Trophoblast cell (in vitro differentiated cells and primary cell): ENCODE results near the gene PCDHB13.
"Not testable (repeated sequence)": the region's sequence is repeated elsewhere in the genome, so short reads cannot be mapped to it uniquely, and the experiment has no call there.

ENCODE experiments used
- DNase-seq, 2 donors: peaks; one replicate each; pipeline ENCODE4 v3.0.0-alpha.2; 2016
- H2AFZ ChIP-seq: 2 replicates; pipeline ENCODE4 v1.6.1; 2013; ENCODE audit warnings: low read length, moderate library complexity, mild to moderate bottlenecking; ENCODE audit not compliant: insufficient read depth, poor library complexity
- H2AK5ac ChIP-seq: 2 replicates; pipeline ENCODE4 v1.6.1; 2013; ENCODE audit warnings: mild to moderate bottlenecking, low read length
- H2BK120ac ChIP-seq: 2 replicates; pipeline ENCODE4 v1.6.1; 2013; ENCODE audit warnings: low read length, mild to moderate bottlenecking, moderate library complexity; ENCODE audit not compliant: insufficient read depth, poor library complexity
- H2BK12ac ChIP-seq: 2 replicates; pipeline ENCODE4 v1.6.1; 2013; ENCODE audit warnings: mild to moderate bottlenecking, low read length, moderate library complexity
- H2BK5ac ChIP-seq: 2 replicates; pipeline ENCODE4 v1.6.1; 2013; ENCODE audit warnings: low read length, low read depth, moderate library complexity, mild to moderate bottlenecking; ENCODE audit not compliant: poor library complexity
- H3K14ac ChIP-seq: 2 replicates; pipeline ENCODE4 v1.6.1; 2013; ENCODE audit warnings: mild to moderate bottlenecking, low read length
- H3K18ac ChIP-seq: 2 replicates; pipeline ENCODE4 v1.6.1; 2013; ENCODE audit warnings: mild to moderate bottlenecking, low read length
- H3K23ac ChIP-seq: 2 replicates; pipeline ENCODE4 v1.6.1; 2013; ENCODE audit warnings: low read length
- H3K27ac ChIP-seq: 2 replicates; pipeline ENCODE4 v1.5.1; 2013; ENCODE audit warnings: low read depth, mild to moderate bottlenecking, inconsistent platforms, low read length, moderate library complexity
- H3K27me3 ChIP-seq: 2 replicates; pipeline ENCODE4 v1.6.1; 2013; ENCODE audit warnings: inconsistent platforms, mild to moderate bottlenecking, low read length, moderate library complexity; ENCODE audit not compliant: insufficient read depth
- H3K36me3 ChIP-seq, 2 experiments: 1 replicate in 1 of 2; 2 replicates in 1 of 2; pipeline ENCODE4 v1.6.1; 2013; ENCODE audit warnings: low read length in 2 of 2, mild to moderate bottlenecking in 2 of 2, moderate library complexity in 1 of 2; ENCODE audit not compliant: insufficient read depth in 2 of 2, control insufficient read depth in 1 of 2
- H3K4ac ChIP-seq: 2 replicates; pipeline ENCODE4 v1.6.1; 2013; ENCODE audit warnings: low read depth, mild to moderate bottlenecking, low read length, moderate library complexity
- H3K4me1 ChIP-seq, 2 experiments: 1 replicate in 1 of 2; 2 replicates in 1 of 2; pipeline ENCODE4 v1.6.1; 2013; ENCODE audit warnings: low read length in 2 of 2, mild to moderate bottlenecking in 2 of 2, moderate library complexity in 1 of 2; ENCODE audit not compliant: insufficient read depth in 2 of 2, control insufficient read depth in 1 of 2
- H3K4me2 ChIP-seq: 2 replicates; pipeline ENCODE4 v1.6.1; 2013; ENCODE audit warnings: inconsistent platforms, mild to moderate bottlenecking, low read length, moderate library complexity
- H3K4me3 ChIP-seq: 2 replicates; pipeline ENCODE4 v1.5.1; 2013; ENCODE audit warnings: mild to moderate bottlenecking, low read depth, low read length, inconsistent platforms
- H3K79me1 ChIP-seq: one replicate; pipeline ENCODE4 v1.6.1; 2013; ENCODE audit warnings: low read length
- H3K79me2 ChIP-seq: 2 replicates; pipeline ENCODE4 v1.6.1; 2013; ENCODE audit warnings: low read length, mild to moderate bottlenecking; ENCODE audit not compliant: control insufficient read depth, insufficient read depth, poor library complexity
- H3K9ac ChIP-seq: 2 replicates; pipeline ENCODE4 v1.6.1; 2013; ENCODE audit warnings: mild to moderate bottlenecking, low read length
- H3K9me3 ChIP-seq: 2 replicates; pipeline ENCODE4 v1.6.1; 2013; ENCODE audit warnings: low read depth, mild to moderate bottlenecking, control low read depth, inconsistent platforms, low read length; ENCODE audit not compliant: insufficient read depth
- H4K12ac ChIP-seq: 2 replicates; pipeline ENCODE4 v1.6.1; 2013; ENCODE audit warnings: low read depth, mild to moderate bottlenecking, low read length, moderate library complexity
- H4K8ac ChIP-seq: 2 replicates; pipeline ENCODE4 v1.6.1; 2013; ENCODE audit warnings: low read depth, mild to moderate bottlenecking, low read length, moderate library complexity
- H4K91ac ChIP-seq: one replicate; pipeline ENCODE4 v1.6.1; 2013; ENCODE audit warnings: low read depth, mild to moderate bottlenecking, low read length, moderate library complexity
- WGBS: extraction: QIAGEN DNeasy Blood & Tissue Kit; methylation state at CpG from one replicate; pipeline ENCODE4 v1.1.7; 2013; ENCODE audit warnings: missing lambda C conversion rate; ENCODE audit not compliant: insufficient read length, insufficient coverage; ENCODE audit errors: extremely low coverage; 5-methylcytosine and 5-hydroxymethylcytosine counted together

The PCDHB13 gene

DNA sequence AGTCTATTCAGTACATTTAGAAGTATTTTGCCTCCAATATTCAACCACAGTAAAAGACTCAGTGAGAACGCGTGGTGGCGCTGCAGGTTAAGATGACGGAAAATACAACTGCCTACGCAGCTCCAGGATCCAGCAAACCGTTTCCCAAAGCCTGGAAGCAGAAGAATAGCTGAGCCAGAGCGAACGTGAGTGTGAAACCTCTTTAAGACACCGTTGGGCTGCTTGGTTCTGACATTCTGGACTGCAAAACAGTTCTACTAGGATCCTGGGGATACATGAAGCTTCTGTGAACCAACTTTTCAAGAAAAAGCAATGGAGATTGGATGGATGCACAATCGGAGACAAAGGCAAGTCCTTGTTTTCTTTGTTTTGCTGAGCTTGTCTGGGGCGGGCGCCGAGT lies 31.5 kb upstream of the PCDHB13 start, which contains the start of gene PCDHB16:
Gene PCDHB16 (plus strand): TSS at position 140 of the 400 bp plus-strand sequence. CDS start 173 bp downstream, at position 313.
- no peak within 1 kb of the TSS for H2AK5ac ChIP-seq
- no peaks in the 10 kb centered on the region for H3K36me3 ChIP-seq
- no peaks in the 10 kb centered on the region for H3K27me3 ChIP-seq
- no peak within 1 kb of the TSS for H2BK5ac ChIP-seq
- H3K23ac ChIP-seq, result no peak within 1 kb of the TSS
- H3K79me2 ChIP-seq, result no peaks in the 10 kb centered on the region
- H3K4me1 ChIP-seq, result no peaks in the 10 kb centered on the region
- peak within 1 kb of the TSS; percentile 60 for H3K4me3 ChIP-seq
- H2BK120ac ChIP-seq, result no peak within 1 kb of the TSS
- WGBS, result no CpG with 5 or more reads among the region's 13 CpGs
- H3K9ac ChIP-seq, result peak within 1 kb of the TSS; percentile 54
- H3K4me2 ChIP-seq, result peak within 1 kb of the TSS; percentile 61
- DNase-seq, result no peak
- peak within 1 kb of the TSS; percentile 44 for H4K12ac ChIP-seq
- no peak within 1 kb of the TSS for H2BK12ac ChIP-seq
- H3K4ac ChIP-seq, result no peak within 1 kb of the TSS
- H4K91ac ChIP-seq, result no peak within 1 kb of the TSS
- peaks cover 2% of the 10 kb centered on the region for H3K9me3 ChIP-seq
- H3K79me1 ChIP-seq, result no peaks in the 10 kb centered on the region
- H3K14ac ChIP-seq, result no peak within 1 kb of the TSS
- H4K8ac ChIP-seq, result peak within 1 kb of the TSS; percentile 14
- no peak within 1 kb of the TSS for H3K18ac ChIP-seq
- H3K27ac ChIP-seq, result no peak within 1 kb of the TSS
- H2AFZ ChIP-seq, result peak within 1 kb of the TSS; percentile 1

DNA sequence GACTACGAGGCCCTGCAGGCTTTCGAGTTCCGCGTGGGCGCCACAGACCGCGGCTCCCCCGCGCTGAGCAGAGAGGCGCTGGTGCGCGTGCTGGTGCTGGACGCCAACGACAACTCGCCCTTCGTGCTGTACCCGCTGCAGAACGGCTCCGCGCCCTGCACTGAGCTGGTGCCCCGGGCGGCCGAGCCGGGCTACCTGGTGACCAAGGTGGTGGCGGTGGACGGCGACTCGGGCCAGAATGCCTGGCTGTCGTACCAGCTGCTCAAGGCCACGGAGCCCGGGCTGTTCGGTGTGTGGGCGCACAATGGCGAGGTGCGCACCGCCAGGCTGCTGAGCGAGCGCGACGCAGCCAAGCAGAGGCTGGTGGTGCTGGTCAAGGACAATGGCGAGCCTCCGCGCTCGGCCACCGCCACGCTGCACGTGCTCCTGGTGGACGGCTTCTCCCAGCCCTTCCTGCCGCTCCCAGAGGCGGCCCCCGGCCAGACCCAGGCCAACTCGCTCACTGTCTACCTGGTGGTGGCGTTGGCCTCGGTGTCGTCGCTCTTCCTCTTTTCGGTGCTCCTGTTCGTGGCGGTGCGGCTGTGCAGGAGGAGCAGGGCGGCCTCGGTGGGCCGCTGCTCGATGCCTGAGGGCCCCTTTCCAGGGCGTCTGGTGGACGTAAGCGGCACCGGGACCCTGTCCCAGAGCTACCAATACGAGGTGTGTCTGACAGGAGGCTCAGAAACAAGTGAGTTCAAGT lies 29.4 kb upstream of the PCDHB13 start:
- H3K4me1 ChIP-seq, H2BK120ac ChIP-seq, H3K9ac ChIP-seq, H2AK5ac ChIP-seq, H2BK5ac ChIP-seq, H3K27ac ChIP-seq, H2BK12ac ChIP-seq, H3K79me1 ChIP-seq, H3K79me2 ChIP-seq, H3K4me3 ChIP-seq, H3K4ac ChIP-seq, H3K23ac ChIP-seq, H4K91ac ChIP-seq, H3K9me3 ChIP-seq, H3K4me2 ChIP-seq, H3K14ac ChIP-seq, H3K18ac ChIP-seq, H2AFZ ChIP-seq, DNase-seq, H4K8ac ChIP-seq, H3K36me3 ChIP-seq, H4K12ac ChIP-seq, H3K27me3 ChIP-seq: not testable (repeated sequence)
- WGBS, result no CpG with 5 or more reads among the region's 69 CpGs

DNA sequence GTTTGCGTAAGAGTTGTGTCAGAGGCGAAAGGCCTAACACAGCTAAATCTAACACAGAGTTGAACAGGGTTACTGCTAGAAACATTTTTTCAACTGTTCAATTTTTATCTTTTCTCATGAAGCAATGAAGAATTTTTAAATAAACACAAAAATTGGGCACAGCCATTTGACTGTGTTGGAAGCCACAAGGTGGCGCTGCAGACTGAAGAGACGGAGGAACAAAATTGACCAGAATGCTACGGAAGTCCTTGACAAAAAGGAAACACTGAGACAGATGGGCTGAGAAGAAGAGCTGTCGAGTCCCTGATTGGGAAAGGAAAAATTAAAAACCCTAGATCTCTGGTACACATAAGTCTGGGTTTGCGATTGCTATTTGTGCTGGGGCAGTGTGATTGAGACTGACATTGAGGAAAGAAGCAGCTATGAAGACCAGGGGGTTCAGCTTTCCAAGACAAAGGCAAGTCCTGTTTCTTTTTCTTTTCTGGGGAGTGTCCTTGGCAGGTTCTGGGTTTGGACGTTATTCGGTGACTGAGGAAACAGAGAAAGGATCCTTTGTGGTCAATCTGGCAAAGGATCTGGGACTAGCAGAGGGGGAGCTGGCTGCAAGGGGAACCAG lies 26.7 kb upstream of the PCDHB13 start, which contains the start of gene PCDHB9:
Gene PCDHB9 (plus strand): TSS at position 265 of the 616 bp plus-strand sequence. CDS start 158 bp downstream, at position 423.
- no peak within 1 kb of the TSS for H3K4ac ChIP-seq
- H3K4me2 ChIP-seq, result peak within 1 kb of the TSS; percentile 39
- H2BK5ac ChIP-seq, result no peak within 1 kb of the TSS
- H2BK12ac ChIP-seq, result no peak within 1 kb of the TSS
- no peak within 1 kb of the TSS for H3K27ac ChIP-seq
- no peaks in the 10 kb centered on the region for H3K79me1 ChIP-seq
- H3K9me3 ChIP-seq, result peaks cover 2% of the 10 kb centered on the region
- H3K23ac ChIP-seq, result no peak within 1 kb of the TSS
- H4K8ac ChIP-seq, result peak within 1 kb of the TSS; percentile 36
- no peak for DNase-seq
- H3K4me3 ChIP-seq, result no peak within 1 kb of the TSS
- no CpG with 5 or more reads among the region's 9 CpGs for WGBS
- H3K27me3 ChIP-seq, result no peaks in the 10 kb centered on the region
- H3K4me1 ChIP-seq, result no peaks in the 10 kb centered on the region
- no peak within 1 kb of the TSS for H4K91ac ChIP-seq
- H2AFZ ChIP-seq, result no peak within 1 kb of the TSS
- no peak within 1 kb of the TSS for H3K14ac ChIP-seq
- no peak within 1 kb of the TSS for H3K9ac ChIP-seq
- H2BK120ac ChIP-seq, result no peak within 1 kb of the TSS
- no peak within 1 kb of the TSS for H3K18ac ChIP-seq
- H3K79me2 ChIP-seq, result no peaks in the 10 kb centered on the region
- H3K36me3 ChIP-seq, result no peaks in the 10 kb centered on the region
- no peak within 1 kb of the TSS for H2AK5ac ChIP-seq
- peak within 1 kb of the TSS; percentile 36 for H4K12ac ChIP-seq

DNA sequence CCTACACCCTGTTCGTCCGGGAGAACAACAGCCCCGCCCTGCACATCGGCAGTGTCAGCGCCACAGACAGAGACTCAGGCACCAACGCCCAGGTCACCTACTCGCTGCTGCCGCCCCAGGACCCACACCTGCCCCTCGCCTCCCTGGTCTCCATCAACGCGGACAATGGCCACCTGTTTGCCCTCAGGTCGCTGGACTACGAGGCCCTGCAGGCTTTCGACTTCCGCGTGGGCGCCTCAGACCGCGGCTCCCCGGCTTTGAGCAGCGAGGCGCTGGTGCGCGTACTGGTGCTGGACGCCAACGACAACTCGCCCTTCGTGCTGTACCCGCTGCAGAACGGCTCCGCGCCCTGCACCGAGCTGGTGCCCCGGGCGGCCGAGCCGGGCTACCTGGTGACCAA lies 25.0 kb upstream of the PCDHB13 start:
- H3K79me1 ChIP-seq, DNase-seq, H3K79me2 ChIP-seq, H3K9me3 ChIP-seq, H3K27ac ChIP-seq, H2BK12ac ChIP-seq, H3K14ac ChIP-seq, H3K23ac ChIP-seq, H3K4me3 ChIP-seq, H4K12ac ChIP-seq, H3K4ac ChIP-seq, H4K91ac ChIP-seq, H3K18ac ChIP-seq, H4K8ac ChIP-seq, H2AFZ ChIP-seq, H2BK5ac ChIP-seq, H2BK120ac ChIP-seq, H3K9ac ChIP-seq, H3K4me2 ChIP-seq, H3K27me3 ChIP-seq, H3K4me1 ChIP-seq, H2AK5ac ChIP-seq, H3K36me3 ChIP-seq: not testable (repeated sequence)
- WGBS, result no CpG with 5 or more reads among the region's 37 CpGs
